Loucy (cell line): Measurements from ENCODE around the gene DLL4.

ENCODE experiments used
- H2AFZ ChIP-seq: fragments of 200-600 bp; sonication (generic); 2 replicates; pipeline ENCODE4 v1.6.0; 2016; ENCODE audit warnings: antibody characterized with exemption, mild to moderate bottlenecking, low read length, moderate library complexity
- H3F3A ChIP-seq: fragments of 200-600 bp; 2 replicates; pipeline ENCODE4 v1.6.0; 2016; ENCODE audit warnings: antibody characterized with exemption, low read depth, mild to moderate bottlenecking
- H3K27me3 ChIP-seq: fragments of 200-600 bp; sonication (generic); 2 replicates; pipeline ENCODE4 v1.6.1; 2014; ENCODE audit warnings: low read length, mild to moderate bottlenecking; ENCODE audit not compliant: insufficient read depth, poor library complexity, severe bottlenecking
- H3K36me3 ChIP-seq: fragments of 200-600 bp; sonication (generic); 2 replicates; pipeline ENCODE4 v1.6.1; 2016; ENCODE audit warnings: low read length; ENCODE audit not compliant: insufficient read depth
- H3K4me1 ChIP-seq: fragments of 200-600 bp; sonication (generic); 2 replicates; pipeline ENCODE4 v1.5.1; 2014; ENCODE audit warnings: low read length, mild to moderate bottlenecking; ENCODE audit not compliant: insufficient read depth, poor library complexity, severe bottlenecking
- H3K4me2 ChIP-seq: fragments of 200-600 bp; sonication (generic); 2 replicates; pipeline ENCODE4 v1.6.0; 2014; ENCODE audit warnings: antibody characterized with exemption, low read length, low read depth, mild to moderate bottlenecking; ENCODE audit not compliant: poor library complexity, severe bottlenecking
- H3K4me3 ChIP-seq: fragments of 200-600 bp; sonication (generic); 2 replicates; pipeline ENCODE4 v1.5.1; 2014; ENCODE audit warnings: low read length, mild to moderate bottlenecking, mixed read lengths; ENCODE audit not compliant: poor library complexity, severe bottlenecking
- H3K79me2 ChIP-seq: fragments of 200-600 bp; sonication (generic); 2 replicates; pipeline ENCODE4 v1.6.1; 2014; ENCODE audit warnings: low read length; ENCODE audit not compliant: insufficient read depth
- H3K9ac ChIP-seq: fragments of 200-600 bp; sonication (generic); 2 replicates; pipeline ENCODE4 v1.6.0; 2014; ENCODE audit warnings: mild to moderate bottlenecking, low read depth, low read length, moderate library complexity; ENCODE audit not compliant: poor library complexity, severe bottlenecking
- H3K9me2 ChIP-seq: fragments of 200-600 bp; sonication (generic); replicated peaks from 2 replicates; pipeline ENCODE4 v1.6.1; 2016; ENCODE audit warnings: low read depth, low read length, mixed read lengths
- H3K9me3 ChIP-seq: fragments of 200-600 bp; sonication (generic); 2 replicates; pipeline ENCODE4 v1.6.1; 2014; ENCODE audit warnings: mild to moderate bottlenecking, antibody characterized with exemption, low read length, low read depth; ENCODE audit not compliant: insufficient read depth
- H4K20me1 ChIP-seq: fragments of 200-600 bp; sonication (generic); 2 replicates; pipeline ENCODE4 v1.6.0; 2014; ENCODE audit warnings: antibody characterized with exemption, low read length, mild to moderate bottlenecking; ENCODE audit not compliant: insufficient read depth, poor library complexity, severe bottlenecking
- CTCF ChIP-seq: fragments of 200-600 bp; sonication (generic); conservative IDR thresholded peaks from 2 replicates; pipeline ENCODE4 v1.5.1; 2014; ENCODE audit warnings: mild to moderate bottlenecking, antibody characterized with exemption, low read length
- EZH2phosphoT487 ChIP-seq: fragments of 200-600 bp; IDR thresholded peaks from 2 replicates; pipeline ENCODE4 v1.6.1; 2018; ENCODE audit warnings: antibody characterized with exemption, mild to moderate bottlenecking, moderate library complexity, borderline replicate concordance

Gene DLL4

DNA sequence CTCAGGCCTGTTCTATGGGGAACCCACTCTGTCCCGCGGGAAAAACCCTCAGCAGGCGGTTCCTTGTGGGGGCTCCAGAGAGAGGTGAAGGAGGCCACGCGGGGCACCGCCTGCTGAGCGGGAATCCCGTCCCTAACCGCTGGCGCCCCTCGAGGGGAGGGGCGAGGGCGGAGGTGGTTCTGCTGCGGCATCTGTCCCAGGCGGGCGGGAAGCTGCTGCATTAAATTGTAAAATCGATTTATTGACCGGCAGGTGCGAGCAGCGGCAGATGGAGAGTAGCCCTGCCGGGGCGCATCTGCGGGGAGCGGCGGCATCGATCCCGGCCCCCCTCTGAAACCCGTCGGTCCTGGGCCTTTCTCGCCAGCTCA is 3.7 kb upstream of the DLL4 start:
- Histone ChIP-seq H3K9me2 (no peaks in the 10 kb centered on the region), H4K20me1 (no peaks in the 10 kb centered on the region), H3K9ac (no peak overlapping the region), H3K36me3 (no peaks in the 10 kb centered on the region), H3K27me3 (peaks cover 16% of the 10 kb centered on the region), H3K9me3 (no peaks in the 10 kb centered on the region), H3K4me3 (no peak overlapping the region), H3K4me1 (peaks cover 24% of the 10 kb centered on the region), H3F3A (no peaks in the 10 kb centered on the region), H2AFZ (no peak overlapping the region), H3K4me2 (no peak overlapping the region), H3K79me2 (no peaks in the 10 kb centered on the region)
- TF ChIP-seq CTCF (no peak), EZH2phosphoT487 (no peak)

DNA sequence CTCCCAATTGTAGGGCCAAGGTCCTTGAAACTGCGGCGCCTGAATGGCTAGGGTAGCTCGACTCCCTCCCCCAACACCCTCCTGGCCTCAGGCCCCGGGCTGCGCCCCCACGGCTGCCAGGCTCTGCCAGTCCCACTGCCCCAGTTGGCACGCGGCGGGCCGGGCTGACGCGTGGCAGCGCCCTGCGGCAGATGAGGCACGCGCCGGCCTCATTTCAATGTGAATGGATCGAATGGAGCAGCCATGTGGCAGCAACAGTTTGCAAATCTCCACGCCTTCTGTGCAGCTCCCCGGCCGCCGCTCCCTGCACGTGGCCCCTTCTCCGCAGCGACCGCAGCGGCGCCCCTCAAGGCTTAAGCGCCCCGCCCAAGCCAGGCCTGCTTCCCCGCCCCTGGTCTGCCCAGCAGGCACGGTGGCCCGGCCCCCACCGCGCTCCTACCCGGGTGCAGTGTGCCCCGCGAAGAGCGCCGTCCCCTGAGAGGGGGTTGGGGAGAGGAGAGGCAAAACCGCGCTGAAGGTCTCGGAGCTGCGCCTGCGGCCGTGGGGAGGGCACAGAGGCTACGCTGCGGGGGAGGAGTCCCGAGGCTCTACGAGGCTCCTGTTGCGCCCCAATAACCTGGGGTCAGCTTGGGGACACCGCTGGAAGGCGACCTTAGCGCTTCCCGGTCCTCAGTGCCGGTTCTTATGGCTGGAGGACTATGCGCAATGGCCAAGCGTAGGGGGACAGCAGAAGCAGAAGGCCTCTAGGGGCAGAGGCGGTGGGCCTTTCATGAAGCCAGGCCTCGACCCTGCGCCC is 3.1 kb upstream of the DLL4 start:
- H3K4me3 ChIP-seq = peak overlapping the region; percentile 45
- H3K36me3 ChIP-seq = no peaks in the 10 kb centered on the region
- no peaks in the 10 kb centered on the region for H4K20me1 ChIP-seq
- peaks cover 16% of the 10 kb centered on the region for H3K27me3 ChIP-seq
- H3K9ac ChIP-seq = no peak overlapping the region
- H3K4me2 ChIP-seq = peak overlapping the region; percentile 64
- peak overlapping the region; percentile 67; the same call in 1 of the 2 replicates for H2AFZ ChIP-seq
- H3K79me2 ChIP-seq = no peaks in the 10 kb centered on the region
- no peaks in the 10 kb centered on the region for H3F3A ChIP-seq
- no peak for TF ChIP-seq CTCF
- no peak for TF ChIP-seq EZH2phosphoT487
- peaks cover 24% of the 10 kb centered on the region for H3K4me1 ChIP-seq
- no peaks in the 10 kb centered on the region for H3K9me3 ChIP-seq
- H3K9me2 ChIP-seq = no peaks in the 10 kb centered on the region

- no peaks in the 10 kb centered on the region for H3K79me2 ChIP-seq
- H3K9me3 ChIP-seq = no peaks in the 10 kb centered on the region
- peak overlapping the region; percentile 74 for H3K4me3 ChIP-seq
- H4K20me1 ChIP-seq = no peaks in the 10 kb centered on the region
- no peaks in the 10 kb centered on the region for H3K9me2 ChIP-seq
- no peaks in the 10 kb centered on the region for H3K36me3 ChIP-seq
- no peak overlapping the region for H2AFZ ChIP-seq
- TF ChIP-seq CTCF (no peak), EZH2phosphoT487 (no peak)
- H3K9ac ChIP-seq = no peak overlapping the region
- peaks cover 16% of the 10 kb centered on the region for H3K27me3 ChIP-seq
- H3K4me2 ChIP-seq = peak overlapping the region; percentile 92
- peaks cover 28% of the 10 kb centered on the region for H3K4me1 ChIP-seq
- H3F3A ChIP-seq = no peaks in the 10 kb centered on the region
These were observed 2.3 kb upstream of the DLL4 start for GRCh38 chr15:40926659-40927494.
